Omental fat pad (tissue), 4 donors: Measurements from ENCODE around the gene CCR8. TPM values are rescaled to one million over a fixed set of nuclear protein-coding genes. Genes with fewer than 3 reads are reported as not detected.
"Not testable (repeated sequence)": the region's sequence is repeated elsewhere in the genome, so short reads cannot be mapped to it uniquely, and the experiment has no call there.

Experiments used
- ATAC-seq: fragments of 150-250 bp; one replicate; pipeline ENCODE4 v1.9.1; 2016; ENCODE audit warnings: mild to moderate bottlenecking, moderate library complexity; ENCODE audit not compliant: low FRiP score
- DNase-seq: peaks from one replicate; pipeline ENCODE4 v3.0.0-alpha.2; 2019; ENCODE audit warnings: low spot score
- total RNA-seq, 4 donors: library from RNA; depleted of rRNA; stranded (reverse); fragments of >200 nt; gene quantifications; one replicate each; pipeline ENCODE4 v1.1.0, GENCODE V29; 2016
- TF ChIP-seq, protein P1 (sequence below), 3 donors: fragments of 450-650 bp; IDR thresholded peaks; one replicate each; pipeline ENCODE4 v1.5.1; 2016 to 2017; ENCODE audit warnings: antibody characterized with exemption in 3 of 3, mild to moderate bottlenecking in 3 of 3, moderate library complexity in 2 of 3

CCR8 gene
- total RNA-seq, 4 donors from 2014 or later, result not detected

DNA sequence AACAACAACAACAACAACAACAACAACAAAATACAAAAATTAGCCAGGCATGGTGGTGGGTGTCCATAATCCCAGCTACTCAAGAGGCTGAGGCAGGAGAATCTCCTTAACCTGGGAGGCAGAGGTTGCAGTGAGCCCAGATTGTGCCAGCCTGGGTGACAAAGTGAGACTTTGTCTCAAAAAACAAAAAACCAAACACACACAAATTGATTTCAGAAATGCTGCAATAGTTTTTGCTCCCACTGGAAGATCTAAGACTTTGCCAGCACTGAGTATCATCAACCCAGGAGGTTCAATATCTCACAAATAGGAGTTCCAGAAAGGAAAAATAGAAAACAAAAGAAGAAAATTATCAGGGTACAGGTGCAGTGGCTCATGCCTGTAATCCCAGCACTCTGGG, 16.2 kb upstream of the CCR8 start:
- ATAC-seq (no peak), DNase-seq (no peak)
- TF ChIP-seq, protein P1, sequence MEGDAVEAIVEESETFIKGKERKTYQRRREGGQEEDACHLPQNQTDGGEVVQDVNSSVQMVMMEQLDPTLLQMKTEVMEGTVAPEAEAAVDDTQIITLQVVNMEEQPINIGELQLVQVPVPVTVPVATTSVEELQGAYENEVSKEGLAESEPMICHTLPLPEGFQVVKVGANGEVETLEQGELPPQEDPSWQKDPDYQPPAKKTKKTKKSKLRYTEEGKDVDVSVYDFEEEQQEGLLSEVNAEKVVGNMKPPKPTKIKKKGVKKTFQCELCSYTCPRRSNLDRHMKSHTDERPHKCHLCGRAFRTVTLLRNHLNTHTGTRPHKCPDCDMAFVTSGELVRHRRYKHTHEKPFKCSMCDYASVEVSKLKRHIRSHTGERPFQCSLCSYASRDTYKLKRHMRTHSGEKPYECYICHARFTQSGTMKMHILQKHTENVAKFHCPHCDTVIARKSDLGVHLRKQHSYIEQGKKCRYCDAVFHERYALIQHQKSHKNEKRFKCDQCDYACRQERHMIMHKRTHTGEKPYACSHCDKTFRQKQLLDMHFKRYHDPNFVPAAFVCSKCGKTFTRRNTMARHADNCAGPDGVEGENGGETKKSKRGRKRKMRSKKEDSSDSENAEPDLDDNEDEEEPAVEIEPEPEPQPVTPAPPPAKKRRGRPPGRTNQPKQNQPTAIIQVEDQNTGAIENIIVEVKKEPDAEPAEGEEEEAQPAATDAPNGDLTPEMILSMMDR (IDR thresholded peaks at IDR 0.05), result no peak

GRCh38 chr3:39315420-39315819, 14.1 kb upstream of the CCR8 start:
- TF ChIP-seq, protein P1 (IDR thresholded peaks at IDR 0.05), result no peak
- DNase-seq (no peak), ATAC-seq (no peak)

DNA sequence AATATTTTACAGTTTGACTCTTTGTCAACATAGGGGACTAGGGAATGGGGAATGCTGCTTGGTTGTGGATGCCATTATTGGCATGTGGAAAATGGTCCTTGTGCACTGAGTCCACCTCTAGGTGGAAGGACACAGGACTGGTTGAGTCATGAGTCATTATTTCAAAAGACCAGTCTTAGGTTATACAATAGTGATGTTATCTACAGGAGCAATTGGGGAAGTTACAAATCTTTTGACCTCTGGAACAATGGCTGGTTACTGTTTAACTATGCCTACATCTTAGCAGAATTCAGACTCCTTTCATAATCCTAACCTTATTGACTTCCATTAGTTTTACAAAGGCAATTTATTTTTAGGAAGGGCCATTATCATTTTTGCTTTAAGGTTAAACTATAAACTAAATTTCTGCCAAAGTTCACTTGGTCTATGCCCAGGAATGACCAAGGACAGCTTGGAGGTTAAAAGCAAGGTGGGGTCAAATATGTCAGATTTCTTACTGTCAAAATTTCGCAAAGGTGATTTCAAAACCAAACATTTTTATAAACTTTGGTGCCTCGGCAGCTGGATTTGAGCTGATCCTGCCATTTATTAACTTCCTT, 11.8 kb upstream of the CCR8 start:
- ATAC-seq (no peak), DNase-seq (no peak)
- TF ChIP-seq, protein P1 (IDR thresholded peaks at IDR 0.05), result no peak

GRCh38 chr3:39318301-39318700, 11.2 kb upstream of the CCR8 start:
- ATAC-seq (no peak), DNase-seq (no peak)

GRCh38 chr3:39319249-39319648, 10.3 kb upstream of the CCR8 start:
- no peak for ATAC-seq
- TF ChIP-seq, protein P1 (IDR thresholded peaks at IDR 0.05), result no peak
- DNase-seq, result no peak

More at GRCh38 chr3:39318301-39318700, 11.2 kb upstream of the CCR8 start:
- TF ChIP-seq, protein P1 (IDR thresholded peaks at IDR 0.05), result no peak

GRCh38 chr3:39321574-39321983, 7.9 kb upstream of the CCR8 start:
- ATAC-seq, DNase-seq: not testable (repeated sequence)

GRCh38 chr3:39322209-39322715, 7.2 kb upstream of the CCR8 start:
- not testable (repeated sequence) for ATAC-seq, DNase-seq

DNA sequence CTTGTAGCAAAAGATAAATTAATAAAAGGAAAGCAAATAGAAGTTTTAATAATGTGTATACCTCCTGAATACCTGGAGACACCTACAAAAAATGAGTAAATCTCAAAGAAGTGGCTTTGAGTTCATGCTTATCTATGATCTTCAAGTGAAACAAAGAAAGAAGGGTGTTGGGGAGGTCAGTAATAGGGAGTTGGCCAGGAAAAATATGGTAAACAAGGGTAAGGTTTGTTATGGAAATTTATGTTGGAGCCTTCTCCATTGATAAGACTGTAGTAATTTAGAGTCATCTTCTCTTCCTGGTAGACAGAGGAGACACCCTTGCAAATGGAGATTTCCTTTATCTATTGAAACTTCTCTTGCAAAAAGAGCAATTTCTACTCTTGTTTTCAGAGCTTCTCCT, 6.6 kb upstream of the CCR8 start:
- TF ChIP-seq, protein P1 (IDR thresholded peaks at IDR 0.05), result no peak
- no peak for ATAC-seq
- no peak for DNase-seq
